WTC11 (cell line): ENCODE results near the gene COL20A1. TPM values are rescaled to one million over a fixed set of nuclear protein-coding genes. Genes with fewer than 3 reads are reported as not detected.

ENCODE experiments used
- ATAC-seq: fragments of 200-7000 bp; cut with Tn5 transposase; 2 replicates; pipeline ENCODE4 v1.10.0; 2021; ENCODE audit warnings: mild to moderate bottlenecking, moderate library complexity
- CTCF ChIA-PET: fragments of 300-600 bp; sonication (Branson Sonifier 250); formaldehyde crosslinking; loops from one replicate; lab custom pipeline; 2021; ENCODE audit warnings: antibody characterized with exemption; lab: Charles Lee
- POLR2A ChIA-PET: fragments of 350-600 bp; sonication (Branson Sonifier 250); formaldehyde crosslinking; loops from one replicate; lab custom pipeline; 2021; ENCODE audit warnings: antibody characterized with exemption; lab: Charles Lee
- DNase-seq: peaks from one replicate; pipeline ENCODE4 v3.0.0; 2021; ENCODE audit warnings: low spot score
- H3K27ac Mint-ChIP-seq: 2 replicates; pipeline ENCODE4 v1.8.0; 2021; ENCODE audit warnings: mixed read lengths
- H3K27me3 Mint-ChIP-seq: 2 replicates; pipeline ENCODE4 v1.8.0; 2021; ENCODE audit warnings: low read depth, mild to moderate bottlenecking, moderate library complexity, mixed read lengths
- H3K36me3 Mint-ChIP-seq: 2 replicates; pipeline ENCODE4 v1.8.0; 2021; ENCODE audit warnings: mixed read lengths
- H3K4me1 Mint-ChIP-seq: 2 replicates; pipeline ENCODE4 v1.8.0; 2022; ENCODE audit warnings: mixed read lengths
- H3K4me3 Mint-ChIP-seq: 2 replicates; pipeline ENCODE4 v1.8.0; 2021; ENCODE audit warnings: mild to moderate bottlenecking, moderate library complexity, mixed read lengths
- H3K9me3 Mint-ChIP-seq: 2 replicates; pipeline ENCODE4 v1.8.0; 2021; ENCODE audit warnings: mixed read lengths
- ATF1 ChIP-seq: sonication (generic); formaldehyde crosslinking; IDR thresholded peaks from 2 replicates; pipeline ENCODE4 v1.8.1; 2023; ENCODE audit warnings: mild to moderate bottlenecking, moderate library complexity, missing genetic modification reagents
- CBFB ChIP-seq: sonication (generic); formaldehyde crosslinking; IDR thresholded peaks from 2 replicates; pipeline ENCODE4 v1.8.1; 2022; ENCODE audit warnings: mild to moderate bottlenecking, low read depth, missing genetic modification reagents
- ELF4 ChIP-seq: sonication (generic); formaldehyde crosslinking; IDR thresholded peaks from 2 replicates; pipeline ENCODE4 v1.8.1; 2022; ENCODE audit warnings: low read depth, mild to moderate bottlenecking, moderate library complexity, missing genetic modification reagents
- FOXJ3 ChIP-seq: sonication (generic); formaldehyde crosslinking; IDR thresholded peaks from 2 replicates; pipeline ENCODE4 v1.9.0; 2021; ENCODE audit warnings: missing genetic modification reagents, mild to moderate bottlenecking, borderline replicate concordance
- HMGA2 ChIP-seq: fragments of 250-450 bp; sonication (Bioruptor Pico); IDR thresholded peaks from 2 replicates; pipeline ENCODE4 v1.4.0; 2021; ENCODE audit warnings: mild to moderate bottlenecking, moderate library complexity
- NFATC4 ChIP-seq: fragments of 250-450 bp; sonication (Bioruptor Pico); IDR thresholded peaks from 2 replicates; pipeline ENCODE4 v1.9.0; 2021; ENCODE audit warnings: mild to moderate bottlenecking
- NFE2L1 ChIP-seq: sonication (generic); formaldehyde crosslinking; IDR thresholded peaks from 2 replicates; pipeline ENCODE4 v1.8.1; 2023; ENCODE audit warnings: missing genetic modification reagents
- NFYB ChIP-seq: sonication (generic); formaldehyde crosslinking; conservative IDR thresholded peaks from 2 replicates; pipeline ENCODE4 v1.8.0; 2022; ENCODE audit warnings: low read depth, missing genetic modification reagents
- RELA ChIP-seq: sonication (generic); formaldehyde crosslinking; IDR thresholded peaks from 2 replicates; pipeline ENCODE4 v1.8.1; 2022; ENCODE audit warnings: missing genetic modification reagents, mild to moderate bottlenecking, borderline replicate concordance
- SOX15 ChIP-seq: fragments of 250-450 bp; sonication (Bioruptor Pico); IDR thresholded peaks from 2 replicates; pipeline ENCODE4 v1.9.0; 2021; ENCODE audit warnings: mild to moderate bottlenecking
- TCF7 ChIP-seq: sonication (generic); formaldehyde crosslinking; IDR thresholded peaks from 2 replicates; pipeline ENCODE4 v1.8.0; 2022; ENCODE audit warnings: mild to moderate bottlenecking, low read depth, missing genetic modification reagents, moderate library complexity
- ZNF121 ChIP-seq: sonication (generic); formaldehyde crosslinking; IDR thresholded peaks from 2 replicates; pipeline ENCODE4 v1.8.0; 2023; ENCODE audit warnings: missing genetic modification reagents
- total RNA-seq: library from RNA; stranded (reverse); gene quantifications from 3 replicates; pipeline ENCODE4 v1.2.3, GENCODE V29; 2021
- TF ChIP-seq, protein P1 (sequence below): sonication (generic); formaldehyde crosslinking; IDR thresholded peaks from 2 replicates; pipeline ENCODE4 v1.8.1; 2023; ENCODE audit warnings: mild to moderate bottlenecking, missing genetic modification reagents, borderline replicate concordance
- TF ChIP-seq, protein P2 (sequence below): sonication (generic); formaldehyde crosslinking; conservative IDR thresholded peaks from 2 replicates; pipeline ENCODE4 v1.8.1; 2023; ENCODE audit warnings: mild to moderate bottlenecking, low read depth, missing genetic modification reagents, moderate library complexity

COL20A1 gene
- total RNA-seq, 1 experiment from 2014 or later, result 1.3 TPM

DNA sequence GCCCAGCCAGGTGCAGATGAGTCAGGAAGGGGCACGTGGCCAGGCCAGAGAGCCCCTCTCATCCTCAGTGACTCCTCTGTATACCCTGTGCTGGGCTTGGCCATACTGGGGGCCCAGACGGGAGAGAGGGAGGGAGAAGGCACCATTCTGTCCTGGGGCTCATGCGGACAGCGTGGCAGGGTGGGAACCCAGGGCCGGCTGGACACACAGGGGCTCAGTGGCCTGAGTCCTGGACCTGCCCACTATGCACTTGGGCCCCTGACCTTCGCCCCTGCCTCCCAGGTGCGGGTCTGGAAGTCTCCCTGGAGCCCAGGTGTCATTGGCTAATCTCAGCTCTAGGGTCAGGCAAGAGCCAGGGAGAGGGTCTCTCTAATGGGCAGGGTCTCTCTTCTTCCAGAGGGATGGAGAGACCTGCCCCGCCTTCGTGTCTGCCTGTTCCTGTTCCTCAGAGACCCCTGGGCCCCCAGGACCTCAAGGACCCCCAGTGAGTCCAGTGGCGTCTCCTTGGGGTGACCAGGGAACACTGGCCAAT lies 27.7 kb downstream of the COL20A1 start:
- no peaks in the 10 kb centered on the region for H3K36me3 Mint-ChIP-seq
- ChIA-PET POLR2A (interaction anchor here (0.6 kb wide), 1 partner anchor 338 kb away, joined by 3 read pairs; the partner anchor contains the start of gene RTEL1), CTCF (interaction anchor here (1.2 to 1.7 kb wide), 4 partner anchors 57 to 97 kb away, joined by 3 to 11 read pairs (median 8); no protein-coding TSS in a partner anchor)
- ATAC-seq (no peak), DNase-seq (no peak)
- no peak overlapping the region for H3K27ac Mint-ChIP-seq
- H3K4me3 Mint-ChIP-seq, result no peak overlapping the region
- peaks cover 2% of the 10 kb centered on the region; the same call in 1 of the 2 replicates for H3K4me1 Mint-ChIP-seq
- no peaks in the 10 kb centered on the region for H3K9me3 Mint-ChIP-seq
- TF ChIP-seq FOXJ3, result no peak
- no peak for TF ChIP-seq ZNF121 (CRISPR knock-in tag)
- TF ChIP-seq NFYB (CRISPR knock-in tag), result no peak
- no peak for TF ChIP-seq TCF7 (CRISPR knock-in tag)
- no peaks in the 10 kb centered on the region for H3K27me3 Mint-ChIP-seq

DNA sequence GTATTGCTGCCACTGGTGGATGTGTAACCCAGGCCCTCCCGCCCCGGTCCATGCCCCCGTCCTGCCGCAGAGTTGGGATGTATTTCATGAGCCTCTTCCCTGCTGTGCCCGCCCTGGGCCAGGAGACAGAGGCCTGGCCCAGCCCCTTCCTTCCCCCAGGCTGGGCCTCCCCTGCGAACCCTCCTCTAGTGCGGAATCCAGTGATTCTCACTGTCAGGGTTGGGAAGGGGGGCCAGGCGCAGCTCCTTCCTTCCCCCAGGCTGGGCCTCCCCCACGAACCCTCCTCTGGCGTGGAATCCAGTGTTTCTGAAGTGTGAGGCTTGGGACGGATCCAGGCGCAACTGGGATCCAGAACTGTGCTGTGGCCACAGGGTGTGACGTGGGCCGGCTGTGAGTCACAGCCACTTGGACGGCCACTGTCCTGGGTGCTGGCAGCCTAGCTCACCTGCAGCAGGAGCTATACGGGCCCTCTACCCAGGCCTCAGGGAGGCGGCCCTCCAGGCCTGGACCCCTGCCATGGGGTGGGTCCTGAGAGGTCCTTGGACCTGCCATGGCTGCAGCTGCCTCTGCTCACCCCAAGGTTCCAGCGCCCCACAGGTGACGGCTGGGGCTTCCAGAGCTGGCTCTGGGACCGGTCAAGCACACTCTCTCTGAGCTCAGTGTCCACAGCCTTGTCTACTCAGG lies 28.3 kb downstream of the COL20A1 start:
- DNase-seq, result no peak
- Mint-ChIP-seq H3K36me3 (no peaks in the 10 kb centered on the region), H3K4me1 (peaks cover 2% of the 10 kb centered on the region; the same call in 1 of the 2 replicates), H3K27ac (no peak overlapping the region), H3K4me3 (no peak overlapping the region), H3K27me3 (no peaks in the 10 kb centered on the region), H3K9me3 (no peaks in the 10 kb centered on the region)
- CTCF ChIA-PET, result interaction anchor here (1.2 to 1.7 kb wide), 4 partner anchors 11 to 97 kb away, joined by 6 to 11 read pairs (median 8); no protein-coding TSS in a partner anchor
- TF ChIP-seq, protein P1, sequence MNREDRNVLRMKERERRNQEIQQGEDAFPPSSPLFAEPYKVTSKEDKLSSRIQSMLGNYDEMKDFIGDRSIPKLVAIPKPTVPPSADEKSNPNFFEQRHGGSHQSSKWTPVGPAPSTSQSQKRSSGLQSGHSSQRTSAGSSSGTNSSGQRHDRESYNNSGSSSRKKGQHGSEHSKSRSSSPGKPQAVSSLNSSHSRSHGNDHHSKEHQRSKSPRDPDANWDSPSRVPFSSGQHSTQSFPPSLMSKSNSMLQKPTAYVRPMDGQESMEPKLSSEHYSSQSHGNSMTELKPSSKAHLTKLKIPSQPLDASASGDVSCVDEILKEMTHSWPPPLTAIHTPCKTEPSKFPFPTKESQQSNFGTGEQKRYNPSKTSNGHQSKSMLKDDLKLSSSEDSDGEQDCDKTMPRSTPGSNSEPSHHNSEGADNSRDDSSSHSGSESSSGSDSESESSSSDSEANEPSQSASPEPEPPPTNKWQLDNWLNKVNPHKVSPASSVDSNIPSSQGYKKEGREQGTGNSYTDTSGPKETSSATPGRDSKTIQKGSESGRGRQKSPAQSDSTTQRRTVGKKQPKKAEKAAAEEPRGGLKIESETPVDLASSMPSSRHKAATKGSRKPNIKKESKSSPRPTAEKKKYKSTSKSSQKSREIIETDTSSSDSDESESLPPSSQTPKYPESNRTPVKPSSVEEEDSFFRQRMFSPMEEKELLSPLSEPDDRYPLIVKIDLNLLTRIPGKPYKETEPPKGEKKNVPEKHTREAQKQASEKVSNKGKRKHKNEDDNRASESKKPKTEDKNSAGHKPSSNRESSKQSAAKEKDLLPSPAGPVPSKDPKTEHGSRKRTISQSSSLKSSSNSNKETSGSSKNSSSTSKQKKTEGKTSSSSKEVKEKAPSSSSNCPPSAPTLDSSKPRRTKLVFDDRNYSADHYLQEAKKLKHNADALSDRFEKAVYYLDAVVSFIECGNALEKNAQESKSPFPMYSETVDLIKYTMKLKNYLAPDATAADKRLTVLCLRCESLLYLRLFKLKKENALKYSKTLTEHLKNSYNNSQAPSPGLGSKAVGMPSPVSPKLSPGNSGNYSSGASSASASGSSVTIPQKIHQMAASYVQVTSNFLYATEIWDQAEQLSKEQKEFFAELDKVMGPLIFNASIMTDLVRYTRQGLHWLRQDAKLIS (CRISPR knock-in tag), result no peak
- no peak for TF ChIP-seq FOXJ3
- POLR2A ChIA-PET, result interaction anchor here (0.6 kb wide), 1 partner anchor 337 kb away, joined by 3 read pairs; the partner anchor contains the start of gene RTEL1
- no peak for ATAC-seq

DNA sequence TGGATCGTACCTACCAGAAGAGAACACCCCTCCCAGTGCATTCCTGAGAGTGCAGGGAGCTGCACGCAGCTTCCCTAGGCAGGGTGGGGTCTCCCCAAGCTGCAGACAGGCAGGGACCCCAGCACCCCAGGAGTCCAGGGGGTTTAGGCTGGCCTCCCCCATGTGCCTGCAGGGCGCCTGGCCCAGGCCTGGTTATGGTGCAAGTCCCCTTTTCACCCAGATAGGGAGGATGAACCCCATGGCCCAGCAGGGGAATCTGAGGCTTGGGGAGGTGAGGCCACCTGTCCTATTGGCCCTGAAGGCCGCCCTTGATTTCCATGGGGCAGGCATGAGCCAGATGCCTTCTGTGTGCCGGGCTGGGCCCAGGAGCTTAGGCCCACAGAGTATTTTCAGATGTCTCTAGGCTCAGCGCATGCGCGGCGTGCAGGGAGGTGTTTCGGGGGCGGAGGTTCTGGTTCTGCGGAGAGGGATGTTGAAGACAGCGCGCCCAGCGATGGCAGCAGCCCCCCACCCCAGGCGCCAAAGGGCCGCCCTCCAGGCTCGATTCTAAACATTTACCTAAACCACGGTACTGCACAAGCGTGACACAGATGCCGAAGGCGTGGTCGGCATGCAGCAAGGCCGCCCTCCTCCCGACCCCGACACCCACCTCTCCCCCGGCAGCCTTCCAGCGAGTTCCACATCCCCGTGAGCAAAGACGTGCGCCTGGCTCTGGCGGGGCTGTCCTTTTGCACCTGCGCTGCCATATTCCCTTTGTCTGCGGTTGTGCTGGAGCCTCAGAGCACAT lies 29.4 kb downstream of the COL20A1 start:
- Mint-ChIP-seq H3K4me3 (no peak overlapping the region), H3K4me1 (peaks cover 2% of the 10 kb centered on the region; the same call in 1 of the 2 replicates), H3K36me3 (no peaks in the 10 kb centered on the region), H3K9me3 (no peaks in the 10 kb centered on the region), H3K27me3 (no peaks in the 10 kb centered on the region), H3K27ac (no peak overlapping the region)
- ATAC-seq (no peak), DNase-seq (peak; percentile 13)
- no peak for TF ChIP-seq CBFB (CRISPR knock-in tag)
- TF ChIP-seq, protein P2, sequence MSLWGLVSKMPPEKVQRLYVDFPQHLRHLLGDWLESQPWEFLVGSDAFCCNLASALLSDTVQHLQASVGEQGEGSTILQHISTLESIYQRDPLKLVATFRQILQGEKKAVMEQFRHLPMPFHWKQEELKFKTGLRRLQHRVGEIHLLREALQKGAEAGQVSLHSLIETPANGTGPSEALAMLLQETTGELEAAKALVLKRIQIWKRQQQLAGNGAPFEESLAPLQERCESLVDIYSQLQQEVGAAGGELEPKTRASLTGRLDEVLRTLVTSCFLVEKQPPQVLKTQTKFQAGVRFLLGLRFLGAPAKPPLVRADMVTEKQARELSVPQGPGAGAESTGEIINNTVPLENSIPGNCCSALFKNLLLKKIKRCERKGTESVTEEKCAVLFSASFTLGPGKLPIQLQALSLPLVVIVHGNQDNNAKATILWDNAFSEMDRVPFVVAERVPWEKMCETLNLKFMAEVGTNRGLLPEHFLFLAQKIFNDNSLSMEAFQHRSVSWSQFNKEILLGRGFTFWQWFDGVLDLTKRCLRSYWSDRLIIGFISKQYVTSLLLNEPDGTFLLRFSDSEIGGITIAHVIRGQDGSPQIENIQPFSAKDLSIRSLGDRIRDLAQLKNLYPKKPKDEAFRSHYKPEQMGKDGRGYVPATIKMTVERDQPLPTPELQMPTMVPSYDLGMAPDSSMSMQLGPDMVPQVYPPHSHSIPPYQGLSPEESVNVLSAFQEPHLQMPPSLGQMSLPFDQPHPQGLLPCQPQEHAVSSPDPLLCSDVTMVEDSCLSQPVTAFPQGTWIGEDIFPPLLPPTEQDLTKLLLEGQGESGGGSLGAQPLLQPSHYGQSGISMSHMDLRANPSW (CRISPR knock-in tag), result no peak
- no peak for TF ChIP-seq RELA (CRISPR knock-in tag)
- no peak for TF ChIP-seq NFE2L1
- no peak for TF ChIP-seq ELF4
- TF ChIP-seq HMGA2 (CRISPR knock-in tag), result no peak
- no peak for TF ChIP-seq NFATC4 (CRISPR knock-in tag)
- no peak for TF ChIP-seq SOX15 (CRISPR knock-in tag)
- no peak for TF ChIP-seq ATF1 (CRISPR knock-in tag)
- ChIA-PET POLR2A (no interaction called here), CTCF (interaction anchor here (1.2 to 1.9 kb wide), 5 partner anchors 13 to 99 kb away, joined by 6 to 11 read pairs (median 6); no protein-coding TSS in a partner anchor)
